ENCODE results near the gene CKAP2L. TPM values are rescaled to one million over a fixed set of nuclear protein-coding genes. Genes with fewer than 3 reads are reported as not detected.

Gene CKAP2L
- total RNA-seq, 2 donors from 2014 or later, result 6.4 to 13.5 TPM

DNA sequence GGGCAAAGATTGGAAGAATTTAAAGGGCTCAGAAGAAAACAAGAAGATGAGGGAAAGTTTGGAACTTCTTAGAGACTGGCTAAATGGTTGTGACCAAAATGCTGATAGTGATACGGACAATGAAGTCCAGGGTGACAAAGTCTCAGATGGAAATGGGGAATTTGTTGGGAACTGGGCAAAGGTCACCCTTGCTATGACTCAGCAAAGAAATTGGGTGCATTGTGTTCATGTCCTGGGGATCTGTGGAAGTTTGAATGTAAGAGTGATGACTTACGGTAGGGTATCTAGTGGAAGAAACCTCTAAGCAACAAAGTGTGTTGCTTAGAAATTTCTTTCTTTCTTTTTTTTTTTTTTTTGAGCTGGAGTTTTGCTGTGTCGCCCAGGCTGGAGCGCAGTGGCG is 25.9 kb upstream of the CKAP2L start:
- DNase-seq, result no peak
- Histone ChIP-seq H3K4me3 (no peak overlapping the region), H3K36me3 (no peaks in the 10 kb centered on the region), H3K4me1 (no peaks in the 10 kb centered on the region), H3K9me3 (no peaks in the 10 kb centered on the region), H3K27ac (no peak overlapping the region), H3K27me3 (no peaks in the 10 kb centered on the region), H3K9ac (ENCODE audit: low read depth in 2 of 2, low read length in 2 of 2) (no peak overlapping the region)
- intact Hi-C loops (cut with DNase I), result no loop called here
- TF ChIP-seq, protein P1, sequence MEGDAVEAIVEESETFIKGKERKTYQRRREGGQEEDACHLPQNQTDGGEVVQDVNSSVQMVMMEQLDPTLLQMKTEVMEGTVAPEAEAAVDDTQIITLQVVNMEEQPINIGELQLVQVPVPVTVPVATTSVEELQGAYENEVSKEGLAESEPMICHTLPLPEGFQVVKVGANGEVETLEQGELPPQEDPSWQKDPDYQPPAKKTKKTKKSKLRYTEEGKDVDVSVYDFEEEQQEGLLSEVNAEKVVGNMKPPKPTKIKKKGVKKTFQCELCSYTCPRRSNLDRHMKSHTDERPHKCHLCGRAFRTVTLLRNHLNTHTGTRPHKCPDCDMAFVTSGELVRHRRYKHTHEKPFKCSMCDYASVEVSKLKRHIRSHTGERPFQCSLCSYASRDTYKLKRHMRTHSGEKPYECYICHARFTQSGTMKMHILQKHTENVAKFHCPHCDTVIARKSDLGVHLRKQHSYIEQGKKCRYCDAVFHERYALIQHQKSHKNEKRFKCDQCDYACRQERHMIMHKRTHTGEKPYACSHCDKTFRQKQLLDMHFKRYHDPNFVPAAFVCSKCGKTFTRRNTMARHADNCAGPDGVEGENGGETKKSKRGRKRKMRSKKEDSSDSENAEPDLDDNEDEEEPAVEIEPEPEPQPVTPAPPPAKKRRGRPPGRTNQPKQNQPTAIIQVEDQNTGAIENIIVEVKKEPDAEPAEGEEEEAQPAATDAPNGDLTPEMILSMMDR (IDR thresholded peaks at IDR 0.05), result no peak

DNA sequence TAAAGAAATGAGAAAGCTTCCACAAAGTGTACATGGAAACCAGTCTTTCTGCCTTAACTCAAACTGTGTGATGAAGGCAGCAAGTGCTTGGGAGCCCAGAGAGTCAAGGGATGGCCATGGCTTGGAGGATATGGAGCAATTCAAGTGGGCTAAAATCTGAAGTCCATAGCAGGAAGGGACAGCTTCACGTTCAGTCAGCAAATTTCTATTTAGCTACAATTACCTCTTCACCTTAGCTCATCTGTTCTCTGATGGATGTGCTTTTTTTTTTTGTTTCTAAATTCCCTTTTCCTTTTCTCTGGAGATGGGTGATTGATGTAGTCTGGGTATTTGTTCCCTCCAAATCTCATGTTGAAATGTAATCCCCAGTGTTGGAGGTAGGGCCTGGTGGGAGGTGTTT is 24.8 kb upstream of the CKAP2L start:
- no peaks in the 10 kb centered on the region for H3K36me3 ChIP-seq
- DNase-seq, result no peak
- no peak overlapping the region for H3K4me3 ChIP-seq
- no peaks in the 10 kb centered on the region for H3K27me3 ChIP-seq
- TF ChIP-seq, protein P1 (IDR thresholded peaks at IDR 0.05), result no peak
- no peaks in the 10 kb centered on the region for H3K4me1 ChIP-seq
- H3K9ac ChIP-seq (ENCODE audit: low read depth in 2 of 2, low read length in 2 of 2), result no peak overlapping the region
- intact Hi-C loops (cut with DNase I), result no loop called here
- H3K27ac ChIP-seq, result no peak overlapping the region
- no peaks in the 10 kb centered on the region for H3K9me3 ChIP-seq

DNA sequence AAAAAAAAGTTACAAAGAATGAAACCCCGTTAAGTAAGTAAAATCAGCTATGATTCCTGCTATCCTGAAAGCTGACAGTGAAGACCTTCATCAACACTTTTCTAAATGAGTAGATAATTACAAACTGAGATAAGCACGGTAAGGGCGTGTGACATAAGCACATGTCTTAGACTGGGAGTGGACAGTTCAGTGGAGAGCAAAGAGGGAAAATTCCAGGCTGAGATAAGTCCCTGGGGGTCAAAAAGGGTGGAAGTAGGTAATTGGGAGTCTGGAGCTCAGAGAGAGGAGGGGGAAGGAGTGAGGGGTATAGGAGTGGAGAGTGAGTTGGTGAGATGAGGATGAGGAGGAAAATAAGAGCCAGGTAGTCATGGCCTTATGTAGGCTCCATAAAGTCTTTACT is 24.2 kb upstream of the CKAP2L start:
- no peak for DNase-seq
- no peaks in the 10 kb centered on the region for H3K4me1 ChIP-seq
- no peak overlapping the region for H3K27ac ChIP-seq
- no peak overlapping the region for H3K9ac ChIP-seq (ENCODE audit: low read depth in 2 of 2, low read length in 2 of 2)
- no peaks in the 10 kb centered on the region for H3K36me3 ChIP-seq
- TF ChIP-seq, protein P1 (IDR thresholded peaks at IDR 0.05), result no peak
- intact Hi-C loops (cut with DNase I), result no loop called here
- H3K9me3 ChIP-seq, result no peaks in the 10 kb centered on the region
- H3K4me3 ChIP-seq, result no peak overlapping the region
- no peaks in the 10 kb centered on the region for H3K27me3 ChIP-seq

DNA sequence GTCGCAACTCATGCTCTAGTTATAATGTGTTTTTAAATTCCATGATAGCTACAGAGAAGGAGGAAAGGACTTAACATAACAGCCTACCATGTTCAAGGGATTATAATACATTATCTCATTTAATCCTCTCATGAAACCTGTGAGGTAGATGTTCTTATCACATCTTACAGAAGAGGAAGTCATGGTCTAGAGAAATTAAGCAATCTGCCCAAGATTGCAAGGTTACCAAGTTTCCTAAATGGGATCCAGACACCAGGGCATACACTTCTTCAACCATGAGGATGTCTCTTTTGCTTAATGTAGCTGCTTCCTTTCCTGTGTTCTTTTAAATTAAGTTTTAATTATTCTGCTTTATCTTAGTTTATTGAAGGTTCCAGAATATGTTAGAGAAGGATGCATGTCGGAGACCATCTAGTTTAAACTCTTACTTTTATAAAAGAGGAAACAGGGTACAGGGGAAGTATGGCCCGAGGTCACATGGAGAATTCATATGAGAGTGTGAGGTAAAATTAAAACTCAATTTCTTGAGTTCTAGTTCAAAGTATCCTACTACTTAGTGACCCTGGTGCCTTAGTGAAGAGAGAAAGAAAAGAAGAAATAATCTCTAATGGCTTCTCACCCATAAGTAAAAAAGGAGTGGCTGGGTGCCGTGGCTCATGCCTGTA is 23.5 kb upstream of the CKAP2L start:
- Histone ChIP-seq H3K4me3 (no peak overlapping the region), H3K27ac (no peak overlapping the region)
- intact Hi-C loops (cut with DNase I), result no loop called here

DNA sequence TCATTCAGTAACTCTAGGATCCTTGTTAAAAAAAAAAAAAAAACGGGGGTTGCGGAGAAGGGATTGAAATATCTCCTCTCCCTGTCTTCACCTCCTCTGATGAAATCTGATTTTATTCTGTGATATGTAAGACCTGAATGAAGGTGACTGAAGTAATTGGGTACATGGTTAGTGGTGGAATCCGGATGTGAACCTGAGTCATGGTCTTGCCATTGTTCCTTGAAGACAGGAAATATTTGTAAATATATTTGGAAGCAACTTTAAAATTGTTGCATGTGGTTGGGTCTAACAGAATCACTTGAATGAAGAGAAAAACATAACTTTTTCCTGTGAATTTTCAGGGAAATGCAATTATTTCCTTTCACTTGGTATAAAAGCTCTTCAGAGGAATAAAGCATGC is 22.9 kb upstream of the CKAP2L start:
- H3K27ac ChIP-seq, result no peak overlapping the region
- H3K9ac ChIP-seq (ENCODE audit: low read depth in 2 of 2, low read length in 2 of 2), result no peak overlapping the region
- no peak for DNase-seq
- TF ChIP-seq, protein P1 (IDR thresholded peaks at IDR 0.05), result no peak
- H3K4me1 ChIP-seq, result no peaks in the 10 kb centered on the region
- intact Hi-C loops (cut with DNase I), result no loop called here
- H3K36me3 ChIP-seq, result no peaks in the 10 kb centered on the region
- no peak overlapping the region for H3K4me3 ChIP-seq
- no peaks in the 10 kb centered on the region for H3K9me3 ChIP-seq
- no peaks in the 10 kb centered on the region for H3K27me3 ChIP-seq

More for the DNA sequence above, 23.5 kb upstream of the CKAP2L start:
- no peaks in the 10 kb centered on the region for H3K36me3 ChIP-seq
- no peaks in the 10 kb centered on the region for H3K9me3 ChIP-seq
- DNase-seq, result no peak
- H3K9ac ChIP-seq (ENCODE audit: low read depth in 2 of 2, low read length in 2 of 2), result no peak overlapping the region
- H3K27me3 ChIP-seq, result no peaks in the 10 kb centered on the region
- TF ChIP-seq, protein P1 (IDR thresholded peaks at IDR 0.05), result no peak
- no peaks in the 10 kb centered on the region for H3K4me1 ChIP-seq
